Neural cell (in vitro differentiated cells): Measurements from ENCODE around the gene GRN. TPM values are rescaled to one million over a fixed set of nuclear protein-coding genes. Genes with fewer than 3 reads are reported as not detected.
A peak's percentile ranks its signal among the peaks of the same experiment; 100 is the strongest.

Experiments used
- H2AFZ ChIP-seq: fragments of 200-600, 300-800 bp; sonication (generic), shearing (Covaris generic); 2 replicates; pipeline ENCODE4 v1.6.0; 2014; ENCODE audit warnings: low read depth, mild to moderate bottlenecking, antibody characterized with exemption, low read length, moderate library complexity
- H3F3A ChIP-seq: fragments of 200-600 bp; shearing (Covaris generic); 2 replicates; pipeline ENCODE4 v1.6.1; 2016; ENCODE audit warnings: mild to moderate bottlenecking, moderate library complexity, mixed read lengths, antibody characterized with exemption, low read length; ENCODE audit not compliant: insufficient read depth, poor library complexity, severe bottlenecking
- H3K27ac ChIP-seq: fragments of 200-600, 300-800 bp; sonication (generic), shearing (Covaris generic); 2 replicates; pipeline ENCODE4 v1.5.1; 2014; ENCODE audit warnings: mild to moderate bottlenecking, low read length, moderate library complexity
- H3K27me3 ChIP-seq: fragments of 300-800, 200-600 bp; sonication (generic), shearing (Covaris generic); 2 replicates; pipeline ENCODE4 v1.6.0; 2014; ENCODE audit warnings: mild to moderate bottlenecking, low read depth, low read length, moderate library complexity; ENCODE audit not compliant: insufficient read depth
- H3K36me3 ChIP-seq: fragments of 300-800, 200-600 bp; sonication (generic), shearing (Covaris generic); 2 replicates; pipeline ENCODE4 v1.5.1; 2014; ENCODE audit warnings: mild to moderate bottlenecking, antibody characterized with exemption, low read length, moderate library complexity; ENCODE audit not compliant: insufficient read depth
- H3K4me2 ChIP-seq: fragments of 300-800, 200-600 bp; sonication (generic), shearing (Covaris generic); 2 replicates; pipeline ENCODE4 v1.6.0; 2014; ENCODE audit warnings: mild to moderate bottlenecking, low read length
- H3K4me3 ChIP-seq: fragments of 300-800, 200-600 bp; sonication (generic), shearing (Covaris generic); 2 replicates; pipeline ENCODE4 v1.5.1; 2014; ENCODE audit warnings: mild to moderate bottlenecking, low read length, moderate library complexity
- H3K79me2 ChIP-seq: fragments of 200-600 bp; shearing (Covaris generic); replicated peaks from 2 replicates; pipeline ENCODE4 v1.6.0; 2014; ENCODE audit warnings: mild to moderate bottlenecking, low read length, moderate library complexity; ENCODE audit not compliant: insufficient read depth
- H3K9ac ChIP-seq: fragments of 300-800, 200-600 bp; sonication (generic), shearing (Covaris generic); 2 replicates; pipeline ENCODE4 v1.6.1; 2016; ENCODE audit warnings: mild to moderate bottlenecking, low read length, mixed read lengths
- H3K9me2 ChIP-seq: fragments of 200-600 bp; shearing (Covaris generic); 2 replicates; pipeline ENCODE4 v1.6.1; 2016; ENCODE audit warnings: mild to moderate bottlenecking, low read length, mixed read lengths; ENCODE audit not compliant: insufficient read depth
- H3K9me3 ChIP-seq: fragments of 200-600, 300-800 bp; sonication (generic), shearing (Covaris generic); 2 replicates; pipeline ENCODE4 v1.6.1; 2016; ENCODE audit warnings: mild to moderate bottlenecking, mixed run types, low read length, moderate library complexity, mixed read lengths
- H4K20me1 ChIP-seq: fragments of 200-600 bp; shearing (Covaris generic); 2 replicates; pipeline ENCODE4 v1.6.1; 2016; ENCODE audit warnings: mild to moderate bottlenecking, mixed run types; ENCODE audit not compliant: insufficient read depth
- EP300 ChIP-seq: fragments of 450-650 bp; conservative IDR thresholded peaks from 2 replicates; pipeline ENCODE4 v1.6.1; 2014; ENCODE audit warnings: antibody characterized with exemption, mild to moderate bottlenecking, moderate library complexity; ENCODE audit not compliant: poor library complexity, severe bottlenecking
- EZH2 ChIP-seq: fragments of 200-600, 300-800 bp; shearing (Covaris generic), sonication (generic); IDR thresholded peaks from 2 replicates; pipeline ENCODE4 v1.6.1; 2014; ENCODE audit warnings: antibody characterized with exemption, low read length, borderline replicate concordance, mild to moderate bottlenecking; ENCODE audit not compliant: insufficient read depth, poor library complexity, severe bottlenecking
- MXI1 ChIP-seq: fragments of 450-650 bp; conservative IDR thresholded peaks from 2 replicates; pipeline ENCODE4 v1.6.1; 2014; ENCODE audit warnings: antibody characterized with exemption, mild to moderate bottlenecking; ENCODE audit not compliant: poor library complexity, severe bottlenecking
- POLR2AphosphoS5 ChIP-seq: IDR thresholded peaks from 2 replicates; pipeline ENCODE4 v1.6.1; 2012
- RAD21 ChIP-seq: fragments of 450-650 bp; conservative IDR thresholded peaks from 2 replicates; pipeline ENCODE4 v1.6.1; 2014; ENCODE audit warnings: antibody characterized with exemption, mild to moderate bottlenecking, moderate library complexity
- SMC3 ChIP-seq: fragments of 450-650 bp; conservative IDR thresholded peaks from 2 replicates; pipeline ENCODE4 v1.6.1; 2014; ENCODE audit warnings: antibody characterized with exemption, mild to moderate bottlenecking, moderate library complexity; ENCODE audit not compliant: poor library complexity
- TAF1 ChIP-seq: IDR thresholded peaks from 2 replicates; pipeline ENCODE4 v1.6.1; 2012; ENCODE audit warnings: low read depth
- polyA plus RNA-seq: library from polyadenylated mRNA; depleted of rRNA; stranded (reverse); fragments of >200 nt; gene quantifications from 2 replicates; pipeline ENCODE4 v1.2.3, GENCODE V29; 2014
- TF ChIP-seq, protein P1 (sequence below): fragments of 450-650 bp; IDR thresholded peaks from 2 replicates; pipeline ENCODE4 v1.5.1; 2014; ENCODE audit warnings: antibody characterized with exemption, mild to moderate bottlenecking, moderate library complexity; ENCODE audit not compliant: poor library complexity, severe bottlenecking
- TF ChIP-seq, protein P2 (sequence below): IDR thresholded peaks from 2 replicates; pipeline ENCODE4 v1.6.1; 2012; ENCODE audit warnings: borderline replicate concordance

Gene GRN
- polyA plus RNA-seq, 1 donor from 2014 or later, result 21.8 TPM

DNA sequence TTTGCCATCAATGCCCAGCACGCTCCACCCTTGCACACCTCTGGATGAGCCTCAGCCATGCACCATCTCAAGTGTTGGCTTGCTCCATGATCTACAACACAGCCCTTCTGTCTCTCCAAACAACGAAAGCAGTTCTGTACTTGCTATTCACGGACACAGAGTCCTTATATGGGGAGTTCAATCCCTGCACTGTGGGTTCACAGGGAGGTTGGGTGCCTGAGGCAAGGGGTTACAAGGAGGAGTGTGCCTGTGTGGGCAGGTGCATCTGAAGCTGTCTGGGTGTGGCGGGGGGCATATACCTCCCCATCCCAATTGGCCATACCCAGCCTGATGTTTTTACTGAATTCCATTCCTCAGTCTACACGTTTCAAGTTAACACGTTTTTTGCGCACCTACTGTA lies 31.1 kb upstream of the GRN start:
- Histone ChIP-seq H3K9ac (no peak overlapping the region), H3K4me2 (no peak overlapping the region), H2AFZ (no peak overlapping the region), H3K4me3 (no peak overlapping the region), H3K27me3 (peaks cover 18% of the 10 kb centered on the region), H3K36me3 (peaks cover 12% of the 10 kb centered on the region), H3K9me3 (no peaks in the 10 kb centered on the region), H4K20me1 (peaks cover 6% of the 10 kb centered on the region), H3F3A (no peaks in the 10 kb centered on the region), H3K79me2 (peaks cover 25% of the 10 kb centered on the region), H3K27ac (no peak overlapping the region), H3K9me2 (no peaks in the 10 kb centered on the region)
- TF ChIP-seq, protein P1, sequence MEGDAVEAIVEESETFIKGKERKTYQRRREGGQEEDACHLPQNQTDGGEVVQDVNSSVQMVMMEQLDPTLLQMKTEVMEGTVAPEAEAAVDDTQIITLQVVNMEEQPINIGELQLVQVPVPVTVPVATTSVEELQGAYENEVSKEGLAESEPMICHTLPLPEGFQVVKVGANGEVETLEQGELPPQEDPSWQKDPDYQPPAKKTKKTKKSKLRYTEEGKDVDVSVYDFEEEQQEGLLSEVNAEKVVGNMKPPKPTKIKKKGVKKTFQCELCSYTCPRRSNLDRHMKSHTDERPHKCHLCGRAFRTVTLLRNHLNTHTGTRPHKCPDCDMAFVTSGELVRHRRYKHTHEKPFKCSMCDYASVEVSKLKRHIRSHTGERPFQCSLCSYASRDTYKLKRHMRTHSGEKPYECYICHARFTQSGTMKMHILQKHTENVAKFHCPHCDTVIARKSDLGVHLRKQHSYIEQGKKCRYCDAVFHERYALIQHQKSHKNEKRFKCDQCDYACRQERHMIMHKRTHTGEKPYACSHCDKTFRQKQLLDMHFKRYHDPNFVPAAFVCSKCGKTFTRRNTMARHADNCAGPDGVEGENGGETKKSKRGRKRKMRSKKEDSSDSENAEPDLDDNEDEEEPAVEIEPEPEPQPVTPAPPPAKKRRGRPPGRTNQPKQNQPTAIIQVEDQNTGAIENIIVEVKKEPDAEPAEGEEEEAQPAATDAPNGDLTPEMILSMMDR, result no peak
- TF ChIP-seq EP300, result no peak
- no peak for TF ChIP-seq EZH2
- no peak for TF ChIP-seq POLR2AphosphoS5
- no peak for TF ChIP-seq RAD21
- no peak for TF ChIP-seq SMC3
- TF ChIP-seq TAF1, result no peak
- TF ChIP-seq, protein P2, sequence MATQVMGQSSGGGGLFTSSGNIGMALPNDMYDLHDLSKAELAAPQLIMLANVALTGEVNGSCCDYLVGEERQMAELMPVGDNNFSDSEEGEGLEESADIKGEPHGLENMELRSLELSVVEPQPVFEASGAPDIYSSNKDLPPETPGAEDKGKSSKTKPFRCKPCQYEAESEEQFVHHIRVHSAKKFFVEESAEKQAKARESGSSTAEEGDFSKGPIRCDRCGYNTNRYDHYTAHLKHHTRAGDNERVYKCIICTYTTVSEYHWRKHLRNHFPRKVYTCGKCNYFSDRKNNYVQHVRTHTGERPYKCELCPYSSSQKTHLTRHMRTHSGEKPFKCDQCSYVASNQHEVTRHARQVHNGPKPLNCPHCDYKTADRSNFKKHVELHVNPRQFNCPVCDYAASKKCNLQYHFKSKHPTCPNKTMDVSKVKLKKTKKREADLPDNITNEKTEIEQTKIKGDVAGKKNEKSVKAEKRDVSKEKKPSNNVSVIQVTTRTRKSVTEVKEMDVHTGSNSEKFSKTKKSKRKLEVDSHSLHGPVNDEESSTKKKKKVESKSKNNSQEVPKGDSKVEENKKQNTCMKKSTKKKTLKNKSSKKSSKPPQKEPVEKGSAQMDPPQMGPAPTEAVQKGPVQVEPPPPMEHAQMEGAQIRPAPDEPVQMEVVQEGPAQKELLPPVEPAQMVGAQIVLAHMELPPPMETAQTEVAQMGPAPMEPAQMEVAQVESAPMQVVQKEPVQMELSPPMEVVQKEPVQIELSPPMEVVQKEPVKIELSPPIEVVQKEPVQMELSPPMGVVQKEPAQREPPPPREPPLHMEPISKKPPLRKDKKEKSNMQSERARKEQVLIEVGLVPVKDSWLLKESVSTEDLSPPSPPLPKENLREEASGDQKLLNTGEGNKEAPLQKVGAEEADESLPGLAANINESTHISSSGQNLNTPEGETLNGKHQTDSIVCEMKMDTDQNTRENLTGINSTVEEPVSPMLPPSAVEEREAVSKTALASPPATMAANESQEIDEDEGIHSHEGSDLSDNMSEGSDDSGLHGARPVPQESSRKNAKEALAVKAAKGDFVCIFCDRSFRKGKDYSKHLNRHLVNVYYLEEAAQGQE, result no peak
- no peak for TF ChIP-seq MXI1

DNA sequence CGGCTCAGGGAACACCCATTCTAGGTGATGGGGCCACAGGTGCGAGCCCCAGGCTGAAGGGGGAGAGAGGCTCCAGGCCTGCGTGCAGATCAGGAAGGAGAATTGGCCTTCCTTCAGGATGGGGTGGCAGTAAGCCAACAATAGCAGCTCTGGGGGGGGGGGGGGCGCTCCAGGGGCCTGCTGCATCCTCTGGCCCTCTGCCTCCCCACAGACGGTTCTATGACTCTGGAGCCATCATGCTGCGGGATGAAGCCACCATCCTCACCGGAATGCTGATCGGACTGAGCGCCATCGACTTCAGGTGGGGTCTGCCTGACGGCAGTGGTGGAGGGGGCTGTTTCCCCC lies 30.6 kb upstream of the GRN start:
- peaks cover 6% of the 10 kb centered on the region for H4K20me1 ChIP-seq
- H3K9ac ChIP-seq, result no peak overlapping the region
- H2AFZ ChIP-seq, result no peak overlapping the region
- peaks cover 18% of the 10 kb centered on the region for H3K27me3 ChIP-seq
- H3K79me2 ChIP-seq, result peaks cover 20% of the 10 kb centered on the region
- peak overlapping the region; percentile 55 for H3K4me3 ChIP-seq
- no peak overlapping the region for H3K4me2 ChIP-seq
- no peaks in the 10 kb centered on the region for H3K9me2 ChIP-seq
- peaks cover 12% of the 10 kb centered on the region for H3K36me3 ChIP-seq
- TF ChIP-seq MXI1 (no peak), RAD21 (no peak), TAF1 (no peak), EP300 (no peak), SMC3 (no peak), POLR2AphosphoS5 (no peak), EZH2 (no peak)
- TF ChIP-seq, protein P1, result no peak
- TF ChIP-seq, protein P2, result no peak
- no peaks in the 10 kb centered on the region for H3K9me3 ChIP-seq
- H3F3A ChIP-seq, result no peaks in the 10 kb centered on the region
- H3K27ac ChIP-seq, result no peak overlapping the region
